ENCODE measurements around the gene NAALADL2. TPM values are rescaled to one million over a fixed set of nuclear protein-coding genes. Genes with fewer than 3 reads are reported as not detected.

The NAALADL2 gene
- total and polyA plus RNA-seq, 2 of the 8 experiments (the other 6 are each of a cell fraction or from before 2014, with no cell fraction given): 0.12 to 0.22 TPM

DNA sequence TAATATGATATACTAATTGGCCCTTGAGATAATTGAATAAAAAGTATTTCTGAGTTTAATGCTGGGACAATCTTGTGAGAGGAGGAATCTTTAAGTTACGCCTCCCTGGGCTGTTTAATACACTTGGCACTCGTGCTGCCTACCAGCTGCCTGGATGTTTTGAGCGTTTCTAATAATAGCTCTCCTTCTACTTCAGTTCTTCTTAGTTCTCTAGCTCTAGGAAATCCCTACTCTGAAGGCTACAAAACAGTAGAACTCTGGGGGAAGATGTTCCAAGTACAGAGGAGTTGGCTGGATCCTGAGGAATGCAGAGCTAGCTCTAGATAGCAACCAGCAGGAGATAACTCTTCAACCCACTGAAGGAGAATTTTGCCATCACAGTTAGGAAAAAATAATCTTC, 3.5 kb downstream of the NAALADL2 start:
- no peak overlapping the region for H4K5ac ChIP-seq (ENCODE audit: insufficient read length, low read depth, low read length)
- H3K9me3 ChIP-seq (ENCODE audit: insufficient read depth in 2 of 2, low read depth in 1 of 2, low read length in 1 of 2): no peaks in the 10 kb centered on the region
- H2BK20ac ChIP-seq (ENCODE audit: low read length): no peak overlapping the region
- H3K23me2 ChIP-seq (ENCODE audit: low read depth, low read length): no peaks in the 10 kb centered on the region
- no peak for TF ChIP-seq ATF2 (IDR thresholded peaks at IDR 0.05; ENCODE audit: low read length)
- TF ChIP-seq KDM4A (IDR thresholded peaks at IDR 0.05; ENCODE audit: low read depth, low read length, severe bottlenecking): no peak
- H3K9ac ChIP-seq (replicated peaks in 1 of 4; ENCODE audit: extremely low read depth in 1 of 4, low read depth in 3 of 4, low read length in 3 of 4): no peak overlapping the region
- no peaks in the 10 kb centered on the region; a peak in 1 of 7 replicates for H3K27me3 ChIP-seq (replicated peaks in 1 of 4; ENCODE audit: control insufficient read depth in 3 of 4, extremely low read depth in 1 of 4, insufficient read depth in 3 of 4, low read length in 3 of 4)
- H3K4me2 ChIP-seq (ENCODE audit: insufficient read depth in 1 of 2, low read depth in 2 of 2, low read length in 2 of 2): no peak overlapping the region
- H3K4me1 ChIP-seq (replicated peaks in 1 of 4; ENCODE audit: control insufficient read depth in 3 of 4, insufficient read depth in 4 of 4, low read length in 3 of 4): peaks cover 0 to 3% (median 1%) of the 10 kb centered on the region in 4 experiments; a peak in 3 of 7 replicates
- no peak overlapping the region for H3K23ac ChIP-seq (ENCODE audit: insufficient read length)
- no peak overlapping the region for H2AFZ ChIP-seq (ENCODE audit: low read length)
- no peak overlapping the region for H3K14ac ChIP-seq (ENCODE audit: insufficient read length)
- no peak for DNase-seq (ENCODE audit: low read depth in 1 of 2, low spot score in 2 of 2)
- no peak overlapping the region for H3K56ac ChIP-seq (replicated peaks; ENCODE audit: insufficient read length, low read depth, low read length)
- no peak overlapping the region for H4K8ac ChIP-seq (ENCODE audit: extremely low read depth, insufficient read depth, low read length)
- no peak overlapping the region for H3K18ac ChIP-seq (ENCODE audit: extremely low read depth, low read length)
- H3K79me1 ChIP-seq (ENCODE audit: low read depth, low read length): no peaks in the 10 kb centered on the region
- H3K4me3 ChIP-seq (ENCODE audit: extremely low read depth in 1 of 4, insufficient read depth in 2 of 4, low read depth in 3 of 4, low read length in 4 of 4): no peak overlapping the region
- no peaks in the 10 kb centered on the region for H3K79me2 ChIP-seq (ENCODE audit: control insufficient read depth in 1 of 2, insufficient read depth in 2 of 2, low read length in 2 of 2)
- FAIRE-seq: no peak
- no peak overlapping the region for H3K4ac ChIP-seq (replicated peaks; ENCODE audit: insufficient read length, low read depth, low read length)
- H4K91ac ChIP-seq (replicated peaks; ENCODE audit: insufficient read length, low read length): no peak overlapping the region
- no peaks in the 10 kb centered on the region for H3K36me3 ChIP-seq (ENCODE audit: control insufficient read depth in 2 of 4, insufficient read depth in 4 of 4, low read length in 3 of 4)
- ChIA-PET CTCF (ENCODE audit: partially characterized antibody) (interaction anchor here (0.7 to 2.1 kb wide), 14 partner anchors 9 to 1079 kb away, joined by 3 to 10 read pairs (median 3); no protein-coding TSS in a partner anchor), POLR2A (ENCODE audit: partially characterized antibody) (interaction anchor here (0.6 kb wide), 1 partner anchor 630 kb away, joined by 3 read pairs; no protein-coding TSS in a partner anchor)
- H2BK5ac ChIP-seq (ENCODE audit: low read depth, low read length): no peak overlapping the region
- H2BK12ac ChIP-seq (ENCODE audit: low read depth, low read length): no peak overlapping the region
- H2BK15ac ChIP-seq (ENCODE audit: low read length): no peak overlapping the region
- no peak overlapping the region for H2BK120ac ChIP-seq (replicated peaks; ENCODE audit: low read depth, low read length)
- H3K27ac ChIP-seq (ENCODE audit: low read depth, low read length): no peak overlapping the region
- 100% methylated on average over 3 of the region's 3 CpGs; no CpG with 5 or more reads in 1 of the 2 experiments for WGBS, 2 experiments (ENCODE audit: extremely low coverage in 1 of 2, insufficient coverage in 1 of 2, insufficient read length in 1 of 2, insufficient replicate concordance in 2 of 2, low coverage in 1 of 2, low lambda C conversion rate in 2 of 2, missing lambda C conversion rate in 1 of 2)
- H4K20me1 ChIP-seq (replicated peaks in 1 of 2; ENCODE audit: control insufficient read depth in 1 of 2, insufficient read depth in 2 of 2, low read length in 2 of 2): no peaks in the 10 kb centered on the region
- H2AK5ac ChIP-seq (ENCODE audit: low read depth, low read length): no peak overlapping the region
